HepG2 (cell line): ENCODE results near the gene NBEAL1. TPM values are rescaled to one million over a fixed set of nuclear protein-coding genes. Genes with fewer than 3 reads are reported as not detected.

ENCODE experiments used
- ATAC-seq: fragments of 200-7000 bp; cut with Tn5 transposase; 3 replicates; pipeline ENCODE4 v1.9.1; 2020; ENCODE audit warnings: mild to moderate bottlenecking, moderate library complexity
- BruUV-seq: library from RNA; stranded (reverse); fragments of 400-500 nt; replicated peaks from 2 replicates; lab custom pipeline; 2021; lab: Mats Ljungman, UMichigan
- CTCF ChIA-PET: fragments of 300-600 bp; formaldehyde crosslinking; extraction: SDS; loops from one replicate; lab custom pipeline; 2021; ENCODE audit warnings: low total read pairs, inconsistent platforms, low intra/inter-chr PET ratio; lab: Yijun Ruan, JAX
- POLR2A ChIA-PET: fragments of 350-600 bp; sonication (Branson Sonifier 250); formaldehyde crosslinking; loops from one replicate; lab custom pipeline; 2020; ENCODE audit warnings: antibody characterized with exemption, inconsistent platforms; lab: Yijun Ruan, JAX
- DNase-seq: peaks from one replicate; pipeline ENCODE4 v3.0.0-alpha.2; 2015; ENCODE audit warnings: low spot score
- FAIRE-seq: peaks from 3 replicates; lab custom pipeline; 2011; peaks lifted over from hg19 to GRCh38; lab: Jason Lieb, UNC
- H2AFZ ChIP-seq: one replicate; pipeline ENCODE4 v1.6.1; 2011; ENCODE audit warnings: low read length, inconsistent platforms
- H3K27ac ChIP-seq: fragments of 300-600 bp; 3 replicates; pipeline ENCODE4 v1.8.0; 2011; ENCODE audit warnings: mixed run types, mild to moderate bottlenecking, mixed read lengths, low read length, inconsistent platforms; ENCODE audit not compliant: insufficient read depth; ENCODE audit errors: extremely low read length
- H3K27me3 ChIP-seq, 2 experiments: fragments of 200-600 bp in 1 of 2; 2 replicates in 1 of 2; 3 replicates in 1 of 2; pipeline versions ENCODE4 v1.6.0 to v1.8.0; 2011; ENCODE audit warnings: low read length in 2 of 2, mild to moderate bottlenecking in 2 of 2, moderate library complexity in 2 of 2, inconsistent platforms in 1 of 2; ENCODE audit not compliant: insufficient read depth in 2 of 2, control insufficient read depth in 1 of 2
- H3K36me3 ChIP-seq, 2 experiments: fragments of 200-600 bp in 1 of 2; replicated peaks in 1 of 2; 2 replicates in 1 of 2; 3 replicates in 1 of 2; pipeline versions ENCODE4 v1.5.1 to v1.8.0; 2011; ENCODE audit warnings: low read length in 2 of 2, inconsistent platforms in 1 of 2; ENCODE audit not compliant: insufficient read depth in 2 of 2, control insufficient read depth in 1 of 2
- H3K4me1 ChIP-seq: 2 replicates; pipeline ENCODE4 v1.5.1; 2012; ENCODE audit warnings: low read length, inconsistent platforms; ENCODE audit not compliant: insufficient read depth
- H3K4me2 ChIP-seq: 2 replicates; pipeline ENCODE4 v1.6.0; 2011; ENCODE audit warnings: low read depth, low read length, inconsistent platforms
- H3K4me3 ChIP-seq, 3 experiments: fragments of 200-600 bp in 1 of 3; sonication (generic), shearing (Covaris generic) in 1 of 3; replicated peaks in 1 of 3; 2 replicates each; pipeline ENCODE4 v1.5.1; 2011 to 2016; ENCODE audit warnings: low read length in 3 of 3, inconsistent platforms in 2 of 3, low read depth in 2 of 3, mild to moderate bottlenecking in 2 of 3, control low read depth in 1 of 3, mixed read lengths in 1 of 3; ENCODE audit not compliant: insufficient read depth in 1 of 3
- H3K79me2 ChIP-seq: one replicate; pipeline ENCODE4 v1.6.1; 2011; ENCODE audit warnings: low read length, inconsistent platforms; ENCODE audit not compliant: insufficient read depth
- H3K9ac ChIP-seq: 2 replicates; pipeline ENCODE4 v1.6.0; 2011; ENCODE audit warnings: mild to moderate bottlenecking, low read depth, low read length, inconsistent platforms; ENCODE audit not compliant: insufficient read depth
- H3K9me3 ChIP-seq: 2 replicates; pipeline ENCODE4 v1.5.1; 2012; ENCODE audit warnings: mild to moderate bottlenecking, low read length
- H4K20me1 ChIP-seq: 2 replicates; pipeline ENCODE4 v1.6.0; 2011; ENCODE audit warnings: inconsistent platforms, mild to moderate bottlenecking, low read length, moderate library complexity; ENCODE audit not compliant: insufficient read depth
- ELF3 ChIP-seq: IDR thresholded peaks from 2 replicates; pipeline ENCODE4 v1.6.1; 2016; ENCODE audit warnings: missing genetic modification reagents, missing compliant biosample characterization
- FOXA1 ChIP-seq, 2 experiments: fragments of 450-650 bp in 1 of 2; sonication (generic) in 1 of 2; formaldehyde crosslinking in 1 of 2; IDR thresholded peaks; 2 replicates each; pipeline versions ENCODE4 v1.4.0 to v1.6.1; 2016 to 2020; ENCODE audit warnings: missing genetic modification reagents in 1 of 2
- NONO ChIP-seq, 2 experiments: fragments of 450-650 bp in 1 of 2; sonication (generic) in 1 of 2; formaldehyde crosslinking in 1 of 2; IDR thresholded peaks in 1 of 2; conservative IDR thresholded peaks in 1 of 2; 2 replicates each; pipeline versions ENCODE4 v1.6.1 to v1.8.0; 2017 to 2022; ENCODE audit warnings: mild to moderate bottlenecking in 1 of 2, missing genetic modification reagents in 1 of 2, moderate library complexity in 1 of 2
- POLR2A ChIP-seq, 2 experiments: IDR thresholded peaks; 2 replicates each; pipeline ENCODE4 v1.6.1; 2011; ENCODE audit warnings: low read depth in 2 of 2, low read length in 2 of 2, mild to moderate bottlenecking in 1 of 2, moderate library complexity in 1 of 2; ENCODE audit not compliant: insufficient read depth in 1 of 2
- THAP11 ChIP-seq: IDR thresholded peaks from 2 replicates; pipeline ENCODE4 v1.6.1; 2016; ENCODE audit warnings: missing biosample characterization, missing genetic modification reagents
- TRIM22 ChIP-seq: fragments of 450-650 bp; IDR thresholded peaks from 2 replicates; pipeline ENCODE4 v1.6.1; 2017
- ZC3H4 ChIP-seq: sonication (generic); formaldehyde crosslinking; IDR thresholded peaks from 2 replicates; pipeline ENCODE4 v1.4.0; 2020; ENCODE audit warnings: missing genetic modification reagents, borderline replicate concordance
- ZFP90 ChIP-seq: sonication (generic); formaldehyde crosslinking; IDR thresholded peaks from 2 replicates; pipeline ENCODE4 v1.8.0; 2022; ENCODE audit warnings: missing genetic modification reagents, mild to moderate bottlenecking, inconsistent platforms, borderline replicate concordance
- ZKSCAN5 ChIP-seq: sonication (generic); formaldehyde crosslinking; IDR thresholded peaks from 2 replicates; pipeline ENCODE4 v1.5.1; 2020; ENCODE audit warnings: mild to moderate bottlenecking, missing genetic modification reagents
- ZNF556 ChIP-seq: sonication (generic); formaldehyde crosslinking; IDR thresholded peaks from 2 replicates; pipeline ENCODE4 v1.4.0; 2020; ENCODE audit warnings: mild to moderate bottlenecking, missing genetic modification reagents, borderline replicate concordance
- ZNF75D ChIP-seq: sonication (generic); formaldehyde crosslinking; IDR thresholded peaks from 2 replicates; pipeline ENCODE4 v1.8.1; 2023; ENCODE audit warnings: missing genetic modification reagents, mild to moderate bottlenecking, borderline replicate concordance
- WGBS: methylation state at CpG from one replicate; pipeline ENCODE4 v1.1.6; 2017; ENCODE audit warnings: low lambda C conversion rate; 5-methylcytosine and 5-hydroxymethylcytosine counted together
- in situ Hi-C: cut with HindIII; loops from 2 replicates; pipeline ENCODE4 v1.10.0; 2017; ENCODE audit warnings: low pct_unique_long_range_greater_than_20kb; ENCODE audit not compliant: extremely low pct_ligation_motif_present
- intact Hi-C: fragments of 100-400 bp; cut with micrococcal nuclease; formaldehyde crosslinking; loops from one replicate; pipeline ENCODE4 v1.10.0; 2022; ENCODE audit not compliant: unreplicated experiment
- polyA plus RNA-seq, 8 experiments: library from polyadenylated mRNA; depleted of rRNA in 3 of 8; stranded (reverse) in 7 of 8; unstranded in 1 of 8; fragments of >200 nt; fragmentation: Illumina TruSeq in 4 of 8; extraction: Trizol in 4 of 8; gene quantifications; 2 replicates each; pipeline versions ENCODE4 v1.2.1 to v1.2.3, GENCODE V29; 2011 to 2016; ENCODE audit warnings: low read depth in 4 of 8, missing spikeins in 1 of 8, mixed read lengths in 1 of 8; ENCODE audit not compliant: insufficient read depth in 1 of 8
- total RNA-seq, 5 experiments: library from RNA; depleted of rRNA; stranded (reverse); fragments of >200 nt; fragmentation: Illumina TruSeq; extraction: Trizol; gene quantifications; 2 replicates each; pipeline ENCODE4 v1.2.3, GENCODE V29; 2016; ENCODE audit warnings: low read depth in 1 of 5
- TF ChIP-seq, protein P1 (sequence below): sonication (generic); formaldehyde crosslinking; IDR thresholded peaks from 2 replicates; pipeline ENCODE4 v1.8.1; 2023; ENCODE audit warnings: mild to moderate bottlenecking, missing genetic modification reagents, borderline replicate concordance

The NBEAL1 gene
- total and polyA plus RNA-seq, 2 of the 13 experiments (the other 11 are each of a cell fraction or from before 2014, with no cell fraction given) = 6.4 to 15.7 TPM

DNA sequence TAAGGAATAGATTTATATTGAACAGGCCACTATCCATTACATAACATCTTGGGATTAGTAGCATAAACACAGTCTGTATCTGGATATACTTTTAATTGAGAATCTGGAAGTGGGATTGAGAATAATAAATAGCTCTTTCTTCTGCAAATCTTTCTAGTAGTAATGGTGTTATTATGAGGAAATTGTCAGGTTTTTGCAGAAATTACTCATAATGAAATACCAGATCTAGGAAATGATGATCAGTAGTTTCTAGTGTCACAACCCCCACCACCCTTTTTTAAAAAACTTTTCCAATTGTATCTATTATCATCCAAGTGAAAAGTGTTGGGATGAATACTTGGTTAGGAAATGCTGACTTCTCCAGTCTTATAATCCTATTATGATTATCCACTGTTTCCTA lies 18.7 kb downstream of the NBEAL1 start (continued):
- TF ChIP-seq POLR2A (IDR thresholded peaks at IDR 0.05; ENCODE audit: insufficient read depth in 1 of 2, low read depth in 2 of 2, low read length in 2 of 2) (no peak), ZKSCAN5 (CRISPR knock-in tag) (no peak), ZFP90 (CRISPR knock-in tag) (no peak), ZNF556 (CRISPR knock-in tag) (no peak), ZC3H4 (CRISPR knock-in tag) (no peak)

DNA sequence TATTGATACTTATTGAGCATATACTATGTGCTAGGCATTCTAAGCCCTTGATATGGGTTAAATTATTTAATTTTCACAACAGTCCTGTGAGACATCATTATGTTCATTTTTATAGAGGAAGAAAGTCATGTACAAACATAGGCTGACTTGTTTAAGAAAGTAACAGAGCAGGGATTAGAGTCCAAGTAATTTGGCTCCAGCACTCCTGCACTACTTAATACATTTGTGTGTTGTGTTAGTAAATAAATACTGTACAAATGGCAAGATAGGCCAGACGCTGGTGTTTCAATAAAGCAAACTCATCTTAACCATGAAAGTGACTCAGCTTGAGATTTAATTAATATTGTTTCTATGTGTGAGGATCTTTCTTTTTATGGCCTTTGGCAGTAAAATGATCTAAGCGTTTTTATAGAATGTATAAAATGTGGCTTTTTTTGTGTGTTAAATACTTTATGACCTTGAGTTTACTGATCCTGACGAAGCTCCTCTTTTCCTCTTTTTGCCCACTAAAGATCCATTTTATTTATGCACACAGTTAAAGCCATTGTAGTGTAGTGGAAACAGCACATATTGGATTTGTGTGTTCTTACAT lies 21.3 kb downstream of the NBEAL1 start:
- no peak for FAIRE-seq
- Histone ChIP-seq H3K4me1 (peaks cover 26% of the 10 kb centered on the region), H3K9me3 (no peaks in the 10 kb centered on the region), H3K4me3 (no peak overlapping the region), H4K20me1 (no peaks in the 10 kb centered on the region), H2AFZ (no peak overlapping the region), H3K4me2 (no peak overlapping the region), H3K36me3 (no peaks in the 10 kb centered on the region), H3K9ac (no peak overlapping the region), H3K27me3 (no peaks in the 10 kb centered on the region), H3K79me2 (peaks cover 3% of the 10 kb centered on the region), H3K27ac (no peak overlapping the region)
- ChIA-PET CTCF (no interaction called here), POLR2A (no interaction called here)
- intact Hi-C loops = no loop called here
- no peak for DNase-seq
- in situ Hi-C loops = no loop called here
- 83% methylated on average over 3 of the region's 3 CpGs for WGBS
- BruUV-seq = no TSS peak
- TF ChIP-seq NONO (IDR thresholded peaks at IDR 0.05) = no peak
- no peak for TF ChIP-seq NONO (CRISPR knock-in tag; conservative IDR thresholded peaks at IDR 0.05)
- TF ChIP-seq ZNF75D (CRISPR knock-in tag) = no peak
- TF ChIP-seq THAP11 (CRISPR knock-in tag) = no peak
- TF ChIP-seq, protein P1, sequence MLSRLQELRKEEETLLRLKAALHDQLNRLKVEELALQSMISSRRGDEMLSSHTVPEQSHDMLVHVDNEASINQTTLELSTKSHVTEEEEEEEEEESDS (CRISPR knock-in tag) = no peak
- TF ChIP-seq TRIM22 = no peak
- TF ChIP-seq FOXA1 (IDR thresholded peaks at IDR 0.05) = no peak
- TF ChIP-seq FOXA1 (CRISPR knock-in tag; IDR thresholded peaks at IDR 0.05) = no peak
- TF ChIP-seq ELF3 (CRISPR knock-in tag) = no peak
- no peak for ATAC-seq
